OCI-LY7 (cell line): ENCODE results near the gene S100A7. TPM values are rescaled to one million over a fixed set of nuclear protein-coding genes. Genes with fewer than 3 reads are reported as not detected.

Experiments
- BruUV-seq: library from RNA; stranded (reverse); fragments of 400-500 nt; replicated peaks from 2 replicates; lab custom pipeline; 2021; lab: Mats Ljungman, UMichigan
- CTCF ChIA-PET: fragments of 300-600 bp; sonication (Branson Sonifier 250); formaldehyde crosslinking; loops from one replicate; lab custom pipeline; 2022; ENCODE audit warnings: antibody characterized with exemption; ENCODE audit not compliant: unreplicated experiment; lab: Charles Lee
- POLR2A ChIA-PET: fragments of 300-600 bp; sonication (Branson Sonifier 250); formaldehyde crosslinking; loops from one replicate; lab custom pipeline; 2022; ENCODE audit warnings: antibody characterized with exemption; lab: Charles Lee
- DNase-seq: peaks from one replicate; pipeline ENCODE4 v3.0.0-alpha.2; 2015; ENCODE audit warnings: low spot score
- H2AFZ ChIP-seq: fragments of 200-600 bp; sonication (generic), shearing (Covaris generic); 2 replicates; pipeline ENCODE4 v1.6.1; 2014; ENCODE audit warnings: mild to moderate bottlenecking, antibody characterized with exemption, low read length, moderate library complexity
- H3K27ac ChIP-seq: fragments of 200-600 bp; sonication (generic); 2 replicates; pipeline ENCODE4 v1.5.1; 2014; ENCODE audit warnings: mixed run types, low read depth, mild to moderate bottlenecking, moderate library complexity, low read length, inconsistent platforms; ENCODE audit not compliant: poor library complexity, severe bottlenecking
- H3K36me3 ChIP-seq: fragments of 200-600 bp; sonication (generic); 2 replicates; pipeline ENCODE4 v1.6.1; 2014; ENCODE audit warnings: mild to moderate bottlenecking, antibody characterized with exemption, low read length, moderate library complexity, mixed read lengths; ENCODE audit not compliant: insufficient read depth
- H3K4me1 ChIP-seq: fragments of 200-600 bp; sonication (generic); 2 replicates; pipeline ENCODE4 v1.5.1; 2014; ENCODE audit warnings: mild to moderate bottlenecking, low read length; ENCODE audit not compliant: insufficient read depth, poor library complexity, severe bottlenecking
- H3K4me2 ChIP-seq: fragments of 200-600 bp; sonication (generic); 2 replicates; pipeline ENCODE4 v1.6.1; 2014; ENCODE audit warnings: mild to moderate bottlenecking, low read length
- H3K4me3 ChIP-seq: fragments of 200-600 bp; sonication (generic); 2 replicates; pipeline ENCODE4 v1.5.1; 2014; ENCODE audit warnings: mild to moderate bottlenecking, low read depth, low read length; ENCODE audit not compliant: poor library complexity, severe bottlenecking
- H3K79me2 ChIP-seq: fragments of 200-600 bp; sonication (generic); 2 replicates; pipeline ENCODE4 v1.6.1; 2016; ENCODE audit warnings: low read depth, mild to moderate bottlenecking, low read length, moderate library complexity, mixed read lengths; ENCODE audit not compliant: insufficient read depth
- H3K9me2 ChIP-seq: fragments of 200-600 bp; sonication (generic); 2 replicates; pipeline ENCODE4 v1.6.1; 2016; ENCODE audit warnings: mild to moderate bottlenecking, low read length, mixed read lengths; ENCODE audit not compliant: insufficient read depth
- H3K9me3 ChIP-seq: fragments of 200-600 bp; sonication (generic); 2 replicates; pipeline ENCODE4 v1.6.1; 2014; ENCODE audit warnings: mild to moderate bottlenecking, mixed run types, low read length, mixed read lengths
- H4K20me1 ChIP-seq: fragments of 200-600 bp; sonication (generic); 2 replicates; pipeline ENCODE4 v1.6.1; 2014; ENCODE audit warnings: mild to moderate bottlenecking, antibody characterized with exemption, low read length, moderate library complexity, mixed read lengths; ENCODE audit not compliant: insufficient read depth
- EZH2phosphoT487 ChIP-seq: fragments of 200-600 bp; sonication (generic); IDR thresholded peaks from 2 replicates; pipeline ENCODE4 v1.6.1; 2018; ENCODE audit warnings: low read depth, borderline replicate concordance, mild to moderate bottlenecking, mixed run types, antibody characterized with exemption, low read length, moderate library complexity, mixed read lengths
- intact Hi-C: fragments of 100-400 bp; cut with micrococcal nuclease; formaldehyde crosslinking; loops from one replicate; pipeline ENCODE4 v1.10.0; 2022; ENCODE audit not compliant: unreplicated experiment
- total RNA-seq, 2 experiments: library from RNA; depleted of rRNA in 1 of 2; stranded (reverse); fragments of >200 nt in 1 of 2; shearing (Covaris generic) in 1 of 2; gene quantifications; 2 replicates each; pipeline ENCODE4 v1.2.3, GENCODE V29; 2014 to 2022
- TF ChIP-seq, protein P1 (sequence below): fragments of 200-600 bp; sonication (generic); conservative IDR thresholded peaks from 2 replicates; pipeline ENCODE4 v1.5.1; 2014; ENCODE audit warnings: mild to moderate bottlenecking, antibody characterized with exemption, low read length, moderate library complexity, mixed read lengths

S100A7 gene
- total RNA-seq, 2 experiments from 2014 or later, result not detected

DNA sequence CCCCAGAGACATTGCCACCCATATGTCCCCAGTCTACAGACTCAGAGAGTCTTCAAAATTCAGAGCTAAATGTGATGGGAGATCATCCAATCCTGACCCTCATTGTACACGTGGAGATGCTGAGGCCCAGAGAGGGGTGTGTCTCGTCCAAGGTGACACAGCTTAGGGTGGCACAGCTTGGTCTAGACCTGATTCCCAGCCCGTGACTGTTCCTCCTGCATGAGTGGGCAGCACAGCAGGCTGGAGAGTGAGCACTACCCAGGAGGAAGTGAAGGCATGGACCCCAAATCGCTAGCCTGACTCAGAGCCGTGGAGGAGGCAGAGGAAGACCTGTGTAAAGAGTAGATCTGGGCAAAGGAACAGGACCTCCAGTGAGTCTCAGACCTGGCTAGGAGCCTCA, 16.4 kb downstream of the S100A7 start:
- H2AFZ ChIP-seq, result no peak overlapping the region
- CTCF ChIA-PET, result no interaction called here
- H3K9me3 ChIP-seq, result no peaks in the 10 kb centered on the region
- POLR2A ChIA-PET, result no interaction called here
- no peaks in the 10 kb centered on the region for H3K79me2 ChIP-seq
- H3K36me3 ChIP-seq, result no peaks in the 10 kb centered on the region
- H3K4me1 ChIP-seq, result no peaks in the 10 kb centered on the region
- BruUV-seq, result no TSS peak
- H3K9me2 ChIP-seq, result no peaks in the 10 kb centered on the region
- no peak overlapping the region for H3K27ac ChIP-seq
- no peaks in the 10 kb centered on the region for H4K20me1 ChIP-seq
- H3K4me3 ChIP-seq, result no peak overlapping the region
- DNase-seq, result no peak
- intact Hi-C loops, result no loop called here
- TF ChIP-seq, protein P1, sequence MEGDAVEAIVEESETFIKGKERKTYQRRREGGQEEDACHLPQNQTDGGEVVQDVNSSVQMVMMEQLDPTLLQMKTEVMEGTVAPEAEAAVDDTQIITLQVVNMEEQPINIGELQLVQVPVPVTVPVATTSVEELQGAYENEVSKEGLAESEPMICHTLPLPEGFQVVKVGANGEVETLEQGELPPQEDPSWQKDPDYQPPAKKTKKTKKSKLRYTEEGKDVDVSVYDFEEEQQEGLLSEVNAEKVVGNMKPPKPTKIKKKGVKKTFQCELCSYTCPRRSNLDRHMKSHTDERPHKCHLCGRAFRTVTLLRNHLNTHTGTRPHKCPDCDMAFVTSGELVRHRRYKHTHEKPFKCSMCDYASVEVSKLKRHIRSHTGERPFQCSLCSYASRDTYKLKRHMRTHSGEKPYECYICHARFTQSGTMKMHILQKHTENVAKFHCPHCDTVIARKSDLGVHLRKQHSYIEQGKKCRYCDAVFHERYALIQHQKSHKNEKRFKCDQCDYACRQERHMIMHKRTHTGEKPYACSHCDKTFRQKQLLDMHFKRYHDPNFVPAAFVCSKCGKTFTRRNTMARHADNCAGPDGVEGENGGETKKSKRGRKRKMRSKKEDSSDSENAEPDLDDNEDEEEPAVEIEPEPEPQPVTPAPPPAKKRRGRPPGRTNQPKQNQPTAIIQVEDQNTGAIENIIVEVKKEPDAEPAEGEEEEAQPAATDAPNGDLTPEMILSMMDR, result no peak
- no peak for TF ChIP-seq EZH2phosphoT487
- no peak overlapping the region for H3K4me2 ChIP-seq

DNA sequence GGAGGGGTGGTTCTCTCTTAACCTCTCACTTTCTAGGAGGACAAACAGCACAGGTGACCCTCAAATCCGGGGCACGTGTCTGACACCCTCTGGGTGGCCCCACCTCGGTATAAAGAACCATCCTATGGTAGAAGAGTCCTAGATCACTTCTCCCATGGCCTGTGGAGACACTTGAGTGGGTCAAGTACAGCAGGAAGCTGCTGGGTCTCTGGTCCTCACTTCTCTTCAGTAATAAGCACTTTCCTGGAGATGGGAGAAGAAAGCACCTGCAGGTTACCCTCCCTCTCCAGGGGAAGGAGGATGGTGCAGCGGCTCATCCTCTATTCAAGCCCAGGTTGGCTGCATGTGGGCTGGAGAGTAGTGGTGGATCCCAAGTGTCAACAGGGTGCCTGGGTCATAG, 17.0 kb downstream of the S100A7 start:
- no peak overlapping the region for H3K4me2 ChIP-seq
- no peaks in the 10 kb centered on the region for H3K9me3 ChIP-seq
- no peak overlapping the region for H3K27ac ChIP-seq
- no peaks in the 10 kb centered on the region for H3K79me2 ChIP-seq
- TF ChIP-seq, protein P1, result no peak
- no peak for TF ChIP-seq EZH2phosphoT487
- CTCF ChIA-PET, result no interaction called here
- intact Hi-C loops, result no loop called here
- no TSS peak for BruUV-seq
- H3K9me2 ChIP-seq, result no peaks in the 10 kb centered on the region
- POLR2A ChIA-PET, result no interaction called here
- DNase-seq, result no peak
- no peak overlapping the region for H2AFZ ChIP-seq
- H3K4me1 ChIP-seq, result no peaks in the 10 kb centered on the region
- H3K36me3 ChIP-seq, result no peaks in the 10 kb centered on the region
- no peaks in the 10 kb centered on the region for H4K20me1 ChIP-seq
- H3K4me3 ChIP-seq, result no peak overlapping the region

GRCh38 chr1:153441238-153441755, 19.2 kb downstream of the S100A7 start:
- no peak overlapping the region for H3K4me3 ChIP-seq
- TF ChIP-seq, protein P1, result no peak
- TF ChIP-seq EZH2phosphoT487, result no peak
- intact Hi-C loops, result no loop called here
- H3K4me1 ChIP-seq, result no peaks in the 10 kb centered on the region
- H3K36me3 ChIP-seq, result no peaks in the 10 kb centered on the region
- no peaks in the 10 kb centered on the region for H3K9me2 ChIP-seq
- H3K27ac ChIP-seq, result no peak overlapping the region
- no peak overlapping the region for H3K4me2 ChIP-seq
- ChIA-PET CTCF (no interaction called here), POLR2A (interaction anchor here (0.7 kb wide), 2 partner anchors 316 to 1159 kb away, joined by 4 read pairs; no protein-coding TSS in a partner anchor)
- no peaks in the 10 kb centered on the region for H4K20me1 ChIP-seq
- H3K9me3 ChIP-seq, result no peaks in the 10 kb centered on the region
- no TSS peak for BruUV-seq
- no peak for DNase-seq
- H2AFZ ChIP-seq, result no peak overlapping the region
- no peaks in the 10 kb centered on the region for H3K79me2 ChIP-seq
